ENCODE data around the gene CHST9.
"Not testable (repeated sequence)": the region's sequence is repeated elsewhere in the genome, so short reads cannot be mapped to it uniquely, and the experiment has no call there.

CHST9 gene

DNA sequence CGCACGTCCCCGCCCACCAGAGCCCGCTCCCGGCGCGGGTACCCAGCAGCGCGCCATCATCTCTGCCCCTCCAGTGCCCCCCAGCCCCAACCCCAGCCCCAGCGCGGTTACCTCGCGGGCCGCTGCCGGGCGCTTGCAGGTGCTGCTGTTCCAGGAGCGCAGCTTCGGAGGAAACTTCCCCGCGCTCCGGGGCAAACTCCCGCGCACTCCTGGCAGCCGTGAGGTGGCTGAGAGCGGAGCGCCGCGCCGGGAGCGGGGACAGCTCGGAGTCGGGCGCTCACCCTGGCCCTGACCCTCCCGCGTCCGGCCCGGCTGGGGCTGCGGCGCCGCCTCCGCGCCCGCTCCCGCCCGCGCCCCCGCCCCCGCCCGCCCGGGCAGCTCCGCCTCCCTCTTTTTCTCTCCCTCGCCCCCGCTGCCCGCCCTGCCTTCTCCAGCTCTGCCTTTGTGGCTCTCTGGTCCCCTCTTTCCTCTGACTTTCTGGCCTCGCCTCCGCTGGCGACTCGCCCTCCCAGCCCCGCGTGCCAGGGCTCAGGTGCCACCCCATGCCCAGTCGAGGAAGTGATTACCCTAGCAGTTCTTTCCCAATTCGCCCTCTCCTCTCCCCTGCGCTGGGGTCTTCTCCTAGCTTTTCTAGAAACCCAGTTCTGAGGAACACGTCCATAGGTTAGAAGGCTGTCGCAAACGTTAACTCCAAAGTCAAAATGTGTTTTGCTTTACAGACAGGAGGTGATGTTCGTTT lies at the start of gene CHST9:
TSS of gene CHST9 (minus strand) at position 284 of the 739 bp plus-strand sequence. CDS start 42,499 bp downstream, outside the sequence.
- Mint-ChIP-seq H3K27ac (no peak within 1 kb of the TSS), H3K4me1 (no peaks in the 10 kb centered on the region), H3K36me3 (no peaks in the 10 kb centered on the region), H3K4me3 (no peak within 1 kb of the TSS), H3K27me3 (peaks cover 31% of the 10 kb centered on the region), H3K9me3 (no peaks in the 10 kb centered on the region)
- ATAC-seq: no peak

DNA sequence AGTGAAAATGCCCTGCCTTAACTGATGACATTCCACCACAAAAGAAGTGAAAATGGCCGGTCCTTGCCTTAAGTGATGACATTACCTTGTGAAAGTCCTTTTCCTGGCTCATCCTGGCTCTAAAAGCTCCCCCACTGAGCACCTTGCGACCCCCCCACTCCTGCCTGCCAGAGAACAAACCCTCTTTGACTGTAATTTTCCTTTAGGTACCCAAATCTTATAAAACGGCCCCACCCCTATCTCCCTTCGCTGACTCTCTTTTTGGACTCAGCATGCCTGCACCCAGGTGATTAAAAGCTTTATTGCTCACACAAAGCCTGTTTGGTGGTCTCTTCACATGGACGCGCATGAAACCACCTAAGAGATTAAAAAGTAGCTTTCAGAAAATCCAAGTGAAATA lies 47.2 kb upstream of the CHST9 start:
- not testable (repeated sequence) for H3K27ac Mint-ChIP-seq, H3K9me3 Mint-ChIP-seq, H3K36me3 Mint-ChIP-seq, H3K4me1 Mint-ChIP-seq, ATAC-seq, H3K4me3 Mint-ChIP-seq, H3K27me3 Mint-ChIP-seq

- not testable (repeated sequence) for H3K36me3 Mint-ChIP-seq, ATAC-seq, H3K9me3 Mint-ChIP-seq, H3K27ac Mint-ChIP-seq, H3K4me1 Mint-ChIP-seq, H3K4me3 Mint-ChIP-seq, H3K27me3 Mint-ChIP-seq
Observed at GRCh38 chr18:27231671-27232070, 46.6 kb upstream of the CHST9 start.

- not testable (repeated sequence) for H3K27me3 Mint-ChIP-seq, H3K9me3 Mint-ChIP-seq, H3K4me3 Mint-ChIP-seq, H3K27ac Mint-ChIP-seq, ATAC-seq, H3K4me1 Mint-ChIP-seq, H3K36me3 Mint-ChIP-seq
Observed at GRCh38 chr18:27231221-27231620, 46.1 kb upstream of the CHST9 start.

- H3K4me1 Mint-ChIP-seq: no peaks in the 10 kb centered on the region
- H3K4me3 Mint-ChIP-seq: no peak overlapping the region
- no peak for ATAC-seq
- H3K27ac Mint-ChIP-seq: no peak overlapping the region
- H3K36me3 Mint-ChIP-seq: no peaks in the 10 kb centered on the region
- peaks cover 5% of the 10 kb centered on the region for H3K9me3 Mint-ChIP-seq
- H3K27me3 Mint-ChIP-seq: no peaks in the 10 kb centered on the region
Observed at GRCh38 chr18:27227721-27228120, 42.6 kb upstream of the CHST9 start.

DNA sequence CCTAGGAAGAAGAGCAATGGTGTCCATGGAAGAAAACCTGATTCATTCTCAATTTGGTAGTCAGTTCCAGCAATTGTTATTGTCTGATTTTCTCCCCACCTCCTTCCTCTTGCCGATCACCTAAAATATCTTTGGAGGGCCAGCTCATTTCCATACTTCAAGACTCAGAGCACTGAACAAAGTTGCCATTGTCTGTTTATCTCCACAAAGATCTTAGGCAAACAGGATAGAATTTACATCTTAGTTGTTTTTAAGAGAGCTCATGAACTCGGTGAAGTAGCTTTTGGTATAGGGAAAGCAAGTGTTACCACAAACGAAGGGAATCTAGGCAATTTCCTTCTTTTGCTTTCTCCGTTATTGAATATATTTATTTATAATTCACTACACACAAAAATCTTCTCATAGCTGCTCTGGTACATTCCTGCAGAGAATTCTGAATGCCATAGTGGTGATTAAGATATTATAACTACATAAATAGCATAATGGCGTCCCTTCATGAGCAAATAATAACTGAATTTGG lies 41.5 kb upstream of the CHST9 start:
- Mint-ChIP-seq H3K27me3 (no peaks in the 10 kb centered on the region), H3K4me1 (no peaks in the 10 kb centered on the region), H3K9me3 (peaks cover 5% of the 10 kb centered on the region), H3K36me3 (no peaks in the 10 kb centered on the region), H3K4me3 (no peak overlapping the region), H3K27ac (no peak overlapping the region)
- no peak for ATAC-seq

- H3K27me3 Mint-ChIP-seq: no peaks in the 10 kb centered on the region
- H3K4me3 Mint-ChIP-seq: no peak overlapping the region
- H3K9me3 Mint-ChIP-seq: peaks cover under 1% of the 10 kb centered on the region
- no peak for ATAC-seq
- H3K36me3 Mint-ChIP-seq: no peaks in the 10 kb centered on the region
- no peaks in the 10 kb centered on the region for H3K4me1 Mint-ChIP-seq
- no peak overlapping the region for H3K27ac Mint-ChIP-seq
Observed at GRCh38 chr18:27225947-27226481, 40.9 kb upstream of the CHST9 start.

GRCh38 chr18:27223526-27224291 lies 38.6 kb upstream of the CHST9 start:
- Mint-ChIP-seq H3K27ac (no peak overlapping the region), H3K4me1 (no peaks in the 10 kb centered on the region), H3K4me3 (no peak overlapping the region), H3K36me3 (no peaks in the 10 kb centered on the region), H3K9me3 (no peaks in the 10 kb centered on the region), H3K27me3 (no peaks in the 10 kb centered on the region)
- ATAC-seq: no peak

DNA sequence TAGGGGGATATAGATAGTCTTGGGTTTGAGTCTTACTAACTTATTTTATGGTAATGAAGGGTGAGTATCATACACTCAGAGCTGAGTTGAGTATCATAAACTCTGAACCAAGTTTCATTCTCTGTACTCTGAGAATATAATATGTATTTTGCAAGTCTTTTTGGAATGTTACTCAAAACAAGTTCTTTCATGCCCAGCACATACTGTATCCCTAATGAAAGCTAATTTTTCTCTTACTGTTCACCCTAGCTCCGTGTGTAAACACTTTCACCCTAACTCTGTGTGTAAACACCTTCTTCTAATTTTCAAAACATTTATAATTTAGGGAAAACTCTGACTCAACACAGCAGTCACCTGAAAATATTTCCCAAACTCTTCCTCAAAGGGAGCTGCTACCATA lies 29.7 kb upstream of the CHST9 start:
- H3K4me1 Mint-ChIP-seq: no peaks in the 10 kb centered on the region
- no peak for ATAC-seq
- H3K36me3 Mint-ChIP-seq: no peaks in the 10 kb centered on the region
- H3K27ac Mint-ChIP-seq: no peak overlapping the region
- no peak overlapping the region for H3K4me3 Mint-ChIP-seq
- H3K27me3 Mint-ChIP-seq: no peaks in the 10 kb centered on the region
- H3K9me3 Mint-ChIP-seq: peaks cover 9% of the 10 kb centered on the region

DNA sequence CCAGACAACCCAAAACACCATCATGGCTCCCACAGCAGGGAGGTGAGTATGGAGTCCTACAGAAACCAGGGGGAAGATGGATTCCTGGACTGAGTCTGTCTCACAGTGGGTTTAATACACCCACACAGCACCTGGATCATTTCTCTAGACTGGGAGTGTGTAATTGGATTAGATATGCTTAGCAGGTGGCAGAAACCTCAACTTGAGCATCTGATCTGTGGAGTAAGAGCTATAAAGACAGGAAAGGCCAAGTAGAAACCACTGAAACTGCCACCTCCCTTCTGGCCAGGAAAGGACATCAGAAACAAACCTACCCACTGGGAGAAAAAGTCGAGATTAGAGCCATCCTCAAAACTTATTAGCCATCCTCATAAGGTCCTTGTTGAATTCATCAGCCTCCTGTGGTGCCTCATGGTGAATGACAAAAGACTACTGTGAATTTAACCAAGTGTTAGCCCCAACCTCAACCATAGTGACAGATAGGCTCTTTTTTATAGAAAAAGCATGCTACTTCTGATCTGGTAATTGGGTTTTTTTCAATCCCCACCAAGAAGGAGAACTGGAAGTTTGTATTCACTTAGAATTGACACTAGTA lies 28.1 kb upstream of the CHST9 start:
- Mint-ChIP-seq H3K36me3 (no peaks in the 10 kb centered on the region), H3K9me3 (peaks cover 9% of the 10 kb centered on the region), H3K27me3 (no peaks in the 10 kb centered on the region), H3K4me1 (no peaks in the 10 kb centered on the region), H3K4me3 (no peak overlapping the region), H3K27ac (no peak overlapping the region)
- no peak for ATAC-seq

GRCh38 chr18:27211569-27211968 lies 26.5 kb upstream of the CHST9 start:
- no peaks in the 10 kb centered on the region for H3K27me3 Mint-ChIP-seq
- H3K9me3 Mint-ChIP-seq: peaks cover 6% of the 10 kb centered on the region
- no peaks in the 10 kb centered on the region for H3K4me1 Mint-ChIP-seq
- H3K36me3 Mint-ChIP-seq: no peaks in the 10 kb centered on the region
- H3K27ac Mint-ChIP-seq: no peak overlapping the region
- no peak for ATAC-seq
- no peak overlapping the region for H3K4me3 Mint-ChIP-seq

DNA sequence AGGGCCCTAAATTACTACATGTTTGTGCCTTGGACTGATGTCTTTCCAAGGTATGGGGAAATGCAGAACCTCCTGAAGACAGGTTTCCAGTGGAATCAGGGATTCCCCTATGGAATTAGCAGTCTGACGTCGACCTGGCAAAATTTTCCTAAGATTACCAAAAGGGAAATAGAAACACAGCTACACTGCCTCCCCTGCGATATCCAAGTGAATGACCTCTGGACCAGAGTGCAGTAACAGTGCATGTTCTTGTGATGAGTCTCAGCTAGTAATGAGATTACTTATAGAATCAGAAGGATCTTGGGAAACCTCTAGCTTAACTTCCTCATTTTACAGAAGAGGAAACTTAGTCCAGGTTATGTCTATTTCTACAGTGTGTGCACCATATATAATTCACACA lies 21.3 kb upstream of the CHST9 start:
- H3K27me3 Mint-ChIP-seq: no peaks in the 10 kb centered on the region
- no peak overlapping the region for H3K4me3 Mint-ChIP-seq
- no peak overlapping the region for H3K27ac Mint-ChIP-seq
- no peaks in the 10 kb centered on the region for H3K36me3 Mint-ChIP-seq
- H3K9me3 Mint-ChIP-seq: peaks cover 3% of the 10 kb centered on the region
- ATAC-seq: no peak
- no peaks in the 10 kb centered on the region for H3K4me1 Mint-ChIP-seq

DNA sequence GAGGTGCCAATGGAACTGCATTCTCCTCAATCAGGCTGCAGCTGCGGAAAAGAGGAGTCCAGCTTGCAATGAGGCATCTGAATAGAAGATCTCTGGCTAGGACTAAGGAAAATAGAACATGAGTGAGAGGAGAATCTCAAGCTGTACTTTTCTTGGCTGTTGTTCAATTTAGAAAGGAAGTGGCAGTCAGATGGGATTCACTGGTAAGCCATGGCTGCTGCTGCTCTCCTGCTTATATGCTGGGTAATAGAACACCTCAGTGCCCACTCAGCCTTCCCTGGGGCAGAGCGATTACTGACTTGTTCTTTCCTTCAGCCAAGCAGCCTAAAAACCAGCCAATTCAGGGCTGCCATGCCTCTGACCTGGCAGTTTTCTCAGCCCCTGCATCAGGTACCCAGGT lies 17.6 kb upstream of the CHST9 start:
- Mint-ChIP-seq H3K4me3 (no peak overlapping the region), H3K4me1 (no peaks in the 10 kb centered on the region), H3K27ac (no peak overlapping the region), H3K27me3 (no peaks in the 10 kb centered on the region), H3K36me3 (no peaks in the 10 kb centered on the region), H3K9me3 (no peaks in the 10 kb centered on the region)
- ATAC-seq: no peak

DNA sequence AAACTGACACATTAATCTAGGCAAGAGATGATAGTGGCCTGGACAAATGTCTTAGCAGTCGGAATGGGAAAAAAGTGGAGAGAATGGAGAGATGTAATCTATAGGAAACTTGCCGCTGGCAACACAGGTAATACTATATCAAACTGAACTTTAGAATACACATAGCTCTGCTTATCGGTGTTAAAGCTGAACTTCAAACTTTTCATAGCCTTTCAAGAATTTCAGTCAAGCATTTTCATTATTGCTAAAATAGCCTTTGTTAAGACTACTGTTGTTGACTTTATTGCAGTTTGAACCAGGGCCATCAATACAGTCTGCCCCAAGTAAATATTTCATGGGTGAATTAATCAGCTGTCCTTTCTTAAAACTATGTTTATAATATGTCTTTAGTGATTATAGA lies 12.9 kb upstream of the CHST9 start:
- Mint-ChIP-seq H3K9me3 (no peaks in the 10 kb centered on the region), H3K4me1 (no peaks in the 10 kb centered on the region), H3K27me3 (no peaks in the 10 kb centered on the region), H3K36me3 (no peaks in the 10 kb centered on the region), H3K4me3 (no peak overlapping the region), H3K27ac (no peak overlapping the region)
- ATAC-seq: no peak

- Mint-ChIP-seq H3K27me3 (peaks cover 26% of the 10 kb centered on the region), H3K4me3 (no peak overlapping the region), H3K4me1 (no peaks in the 10 kb centered on the region), H3K36me3 (no peaks in the 10 kb centered on the region), H3K9me3 (no peaks in the 10 kb centered on the region), H3K27ac (no peak overlapping the region)
- no peak for ATAC-seq
Observed at GRCh38 chr18:27188309-27188708, 3.2 kb upstream of the CHST9 start.

All from stimulated activated memory B cell treated with anti-CD40 and anti-IgM and Interleukin-4, amounts not matched to agents 10 μg/mL and 1 μg/mL and 100 μg/mL, for 72 hours (primary cell).